HG02884 (cell line): ENCODE results near the gene MAN1C1.
"Not testable (repeated sequence)": the region's sequence is repeated elsewhere in the genome, so short reads cannot be mapped to it uniquely, and the experiment has no call there.

Source experiments
- ATAC-seq: cut with Tn5 transposase; IDR thresholded peaks from one replicate; pipeline ENCODE4 v1.9.1; 2021; ENCODE audit warnings: mild to moderate bottlenecking, moderate library complexity; ENCODE audit not compliant: unreplicated experiment

Gene MAN1C1

GRCh38 chr1:25653558-25653957 is 37.0 kb downstream of the MAN1C1 start:
- ATAC-seq = no peak

GRCh38 chr1:25654109-25654660 is 37.6 kb downstream of the MAN1C1 start:
- ATAC-seq = no peak

- no peak for ATAC-seq
These were observed 40.7 kb downstream of the MAN1C1 start for GRCh38 chr1:25657121-25657882.

GRCh38 chr1:25657883-25658760 is 41.5 kb downstream of the MAN1C1 start:
- ATAC-seq = no peak

GRCh38 chr1:25658791-25659431 is 42.3 kb downstream of the MAN1C1 start:
- no peak for ATAC-seq

GRCh38 chr1:25661043-25661815 is 44.6 kb downstream of the MAN1C1 start:
- no peak for ATAC-seq

GRCh38 chr1:25662061-25662460 is 45.5 kb downstream of the MAN1C1 start:
- no peak for ATAC-seq

- ATAC-seq = not testable (repeated sequence)
These were observed 46.4 kb downstream of the MAN1C1 start for GRCh38 chr1:25662959-25663358.

GRCh38 chr1:25664357-25665199 is 48.0 kb downstream of the MAN1C1 start:
- no peak for ATAC-seq

- ATAC-seq = no peak
These were observed 49.9 kb downstream of the MAN1C1 start for GRCh38 chr1:25666460-25666859.

- no peak for ATAC-seq
These were observed 52.5 kb downstream of the MAN1C1 start for GRCh38 chr1:25668931-25669573.

- ATAC-seq = no peak
These were observed 53.4 kb downstream of the MAN1C1 start for GRCh38 chr1:25669781-25670567.

GRCh38 chr1:25671929-25672328 is 55.3 kb downstream of the MAN1C1 start:
- no peak for ATAC-seq

GRCh38 chr1:25672763-25673409 is 56.3 kb downstream of the MAN1C1 start:
- no peak for ATAC-seq

- ATAC-seq = no peak
These were observed 56.9 kb downstream of the MAN1C1 start for GRCh38 chr1:25673456-25673855.

GRCh38 chr1:25673962-25674806 is 57.6 kb downstream of the MAN1C1 start:
- ATAC-seq = no peak

- ATAC-seq = no peak
These were observed 58.2 kb downstream of the MAN1C1 start for GRCh38 chr1:25674807-25675084.
